ENCODE results near the gene TAGAP.
"Not testable (repeated sequence)": the region's sequence is repeated elsewhere in the genome, so short reads cannot be mapped to it uniquely, and the experiment has no call there.

The TAGAP gene

DNA sequence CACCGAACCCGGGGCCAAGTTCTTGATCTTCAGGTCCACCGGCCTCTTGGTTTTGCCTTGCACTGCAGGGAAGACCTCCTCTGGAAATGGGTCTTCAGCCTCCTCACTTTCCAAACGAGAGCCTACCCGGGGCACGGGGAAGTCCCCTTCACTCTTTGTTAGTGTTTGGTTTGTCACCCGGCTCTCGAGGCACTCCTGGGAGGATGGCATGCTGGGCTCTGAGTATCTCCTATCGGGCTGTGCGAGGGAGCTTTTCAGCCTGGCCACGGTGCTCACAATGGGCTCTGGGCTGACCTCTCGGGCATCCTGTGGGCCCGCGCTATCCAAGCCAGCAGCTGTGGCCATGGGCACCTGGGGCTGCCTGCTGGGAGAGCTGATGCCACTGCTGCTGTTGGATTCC is 8.1 kb downstream of the TAGAP start:
- TF ChIP-seq, protein P1, sequence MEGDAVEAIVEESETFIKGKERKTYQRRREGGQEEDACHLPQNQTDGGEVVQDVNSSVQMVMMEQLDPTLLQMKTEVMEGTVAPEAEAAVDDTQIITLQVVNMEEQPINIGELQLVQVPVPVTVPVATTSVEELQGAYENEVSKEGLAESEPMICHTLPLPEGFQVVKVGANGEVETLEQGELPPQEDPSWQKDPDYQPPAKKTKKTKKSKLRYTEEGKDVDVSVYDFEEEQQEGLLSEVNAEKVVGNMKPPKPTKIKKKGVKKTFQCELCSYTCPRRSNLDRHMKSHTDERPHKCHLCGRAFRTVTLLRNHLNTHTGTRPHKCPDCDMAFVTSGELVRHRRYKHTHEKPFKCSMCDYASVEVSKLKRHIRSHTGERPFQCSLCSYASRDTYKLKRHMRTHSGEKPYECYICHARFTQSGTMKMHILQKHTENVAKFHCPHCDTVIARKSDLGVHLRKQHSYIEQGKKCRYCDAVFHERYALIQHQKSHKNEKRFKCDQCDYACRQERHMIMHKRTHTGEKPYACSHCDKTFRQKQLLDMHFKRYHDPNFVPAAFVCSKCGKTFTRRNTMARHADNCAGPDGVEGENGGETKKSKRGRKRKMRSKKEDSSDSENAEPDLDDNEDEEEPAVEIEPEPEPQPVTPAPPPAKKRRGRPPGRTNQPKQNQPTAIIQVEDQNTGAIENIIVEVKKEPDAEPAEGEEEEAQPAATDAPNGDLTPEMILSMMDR (conservative IDR thresholded peaks at IDR 0.05; ENCODE audit: low read depth), result no peak
- ChIA-PET POLR2A (ENCODE audit: low non-redundant PET) (no interaction called here), CTCF (interaction anchor here (0.5 kb wide), 1 partner anchor 38 kb away, joined by 3 read pairs; no protein-coding TSS in a partner anchor)
- H3K27ac ChIP-seq, result no peak overlapping the region
- no peak for DNase-seq (ENCODE audit: low spot score)

DNA sequence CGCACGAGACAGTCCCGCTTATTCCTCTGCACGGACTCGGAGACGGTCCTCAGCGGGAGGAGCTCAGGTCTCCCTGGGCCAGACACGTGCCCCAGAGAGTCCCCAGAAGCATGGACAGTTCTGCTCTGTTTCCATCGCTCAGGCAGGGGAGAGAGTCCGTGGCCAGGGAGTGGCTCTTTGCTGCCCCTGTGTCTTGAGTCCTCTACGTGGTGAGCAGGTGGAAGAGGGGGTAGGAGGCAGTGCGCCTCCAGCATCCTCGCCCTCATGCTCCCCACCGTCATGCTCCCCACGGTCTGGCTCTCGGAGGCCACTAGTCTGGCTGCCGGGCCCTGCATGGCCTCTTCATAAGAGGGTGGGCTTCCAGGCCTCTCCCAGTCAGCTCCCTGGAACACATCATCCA is 8.9 kb downstream of the TAGAP start:
- ChIA-PET CTCF (no interaction called here), POLR2A (ENCODE audit: low non-redundant PET) (no interaction called here)
- DNase-seq (ENCODE audit: low spot score), result no peak
- no peak overlapping the region for H3K27ac ChIP-seq
- TF ChIP-seq, protein P1 (conservative IDR thresholded peaks at IDR 0.05; ENCODE audit: low read depth), result no peak

DNA sequence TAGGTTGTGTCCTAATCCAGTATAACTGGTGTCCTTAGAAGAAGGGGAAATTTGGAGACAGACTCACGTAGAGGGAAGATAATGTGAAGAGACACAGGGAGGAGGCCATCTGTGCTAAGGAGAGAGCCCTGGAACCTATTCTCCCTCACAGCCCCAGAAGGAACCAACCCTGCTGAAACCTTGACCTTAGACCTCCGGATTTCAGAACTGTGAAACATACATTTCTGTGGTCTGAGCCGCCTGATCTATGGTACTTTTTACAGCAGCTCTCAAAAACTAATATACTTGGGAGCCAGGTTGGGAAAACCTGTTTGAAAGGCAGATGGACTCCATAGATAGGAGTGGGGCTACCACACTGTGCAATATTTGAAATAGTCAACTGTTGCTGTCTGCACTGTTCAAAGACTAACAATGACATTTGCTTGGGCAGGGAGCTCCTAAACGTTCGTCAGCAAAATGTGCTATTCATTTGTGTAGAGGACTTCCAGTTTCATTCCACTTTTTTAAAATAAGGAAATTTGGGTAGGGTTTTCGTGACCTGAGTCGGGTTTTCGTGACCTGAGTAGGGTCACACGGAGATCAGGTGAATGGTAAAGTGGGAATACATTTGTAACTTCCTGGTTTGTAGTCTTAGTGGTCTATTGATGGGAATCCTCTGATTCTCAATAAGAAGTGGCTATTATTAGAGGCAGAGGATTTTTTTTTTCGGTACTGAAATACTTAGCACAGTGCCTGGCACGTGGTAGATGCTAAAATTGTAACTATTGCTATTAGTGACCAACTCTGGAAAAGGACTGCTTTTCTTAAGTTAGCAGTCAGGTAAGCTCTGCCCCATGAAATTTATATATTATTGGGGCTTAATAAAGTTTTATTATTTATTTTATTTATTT is 11.4 kb downstream of the TAGAP start:
- TF ChIP-seq, protein P1 (conservative IDR thresholded peaks at IDR 0.05; ENCODE audit: low read depth), result no peak
- no peak for DNase-seq (ENCODE audit: low spot score)
- H3K27ac ChIP-seq, result no peak overlapping the region
- CTCF ChIA-PET, result interaction anchor here (0.6 to 1.6 kb wide), 3 partner anchors 9 to 101 kb away, joined by 3 to 4 read pairs (median 3); no protein-coding TSS in a partner anchor
- POLR2A ChIA-PET (ENCODE audit: low non-redundant PET), result no interaction called here

DNA sequence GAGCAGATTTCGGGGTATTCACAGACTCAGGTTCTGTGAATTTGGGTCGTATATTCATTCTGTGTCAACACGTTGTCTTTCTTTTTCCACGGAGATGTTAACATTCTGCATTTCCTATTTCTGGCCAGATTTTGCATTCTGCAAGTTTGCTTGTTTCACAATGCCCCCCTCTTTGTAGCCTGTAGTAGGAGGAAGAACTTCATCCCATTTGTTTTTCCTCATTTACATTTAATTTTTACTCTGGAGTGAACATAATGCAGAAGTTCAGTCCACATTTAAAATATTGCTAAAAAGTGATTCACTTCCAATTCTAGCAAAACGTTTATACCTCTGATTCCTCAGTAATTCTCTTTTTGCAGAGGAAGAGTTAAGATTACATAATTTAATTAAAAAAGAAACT is 12.9 kb downstream of the TAGAP start:
- no peak for DNase-seq (ENCODE audit: low spot score)
- ChIA-PET CTCF (no interaction called here), POLR2A (ENCODE audit: low non-redundant PET) (no interaction called here)
- no peak overlapping the region for H3K27ac ChIP-seq
- TF ChIP-seq, protein P1 (conservative IDR thresholded peaks at IDR 0.05; ENCODE audit: low read depth), result no peak

DNA sequence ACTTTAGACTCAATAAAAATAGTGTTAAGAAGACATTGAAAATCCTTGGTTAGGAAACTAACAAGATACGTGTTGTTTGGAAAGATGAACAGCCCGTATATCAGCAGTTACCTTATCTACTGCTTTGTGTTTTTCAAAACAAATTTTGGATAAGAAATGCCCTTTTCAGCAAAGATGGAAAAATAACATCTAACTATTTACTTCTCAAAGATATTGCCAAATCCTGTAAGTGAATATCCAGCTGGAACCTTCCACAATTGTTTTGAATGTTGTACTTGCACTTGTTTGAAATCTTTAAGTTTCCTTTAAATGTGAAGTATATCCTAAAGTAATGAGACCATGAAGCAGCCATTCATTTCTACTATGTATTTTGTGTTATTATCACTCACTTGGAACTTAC is 14.6 kb downstream of the TAGAP start:
- TF ChIP-seq, protein P1 (conservative IDR thresholded peaks at IDR 0.05; ENCODE audit: low read depth), result no peak
- ChIA-PET POLR2A (ENCODE audit: low non-redundant PET) (no interaction called here), CTCF (interaction anchor here (0.7 kb wide), 1 partner anchor 110 kb away, joined by 3 read pairs; no protein-coding TSS in a partner anchor)
- H3K27ac ChIP-seq, result no peak overlapping the region
- no peak for DNase-seq (ENCODE audit: low spot score)

DNA sequence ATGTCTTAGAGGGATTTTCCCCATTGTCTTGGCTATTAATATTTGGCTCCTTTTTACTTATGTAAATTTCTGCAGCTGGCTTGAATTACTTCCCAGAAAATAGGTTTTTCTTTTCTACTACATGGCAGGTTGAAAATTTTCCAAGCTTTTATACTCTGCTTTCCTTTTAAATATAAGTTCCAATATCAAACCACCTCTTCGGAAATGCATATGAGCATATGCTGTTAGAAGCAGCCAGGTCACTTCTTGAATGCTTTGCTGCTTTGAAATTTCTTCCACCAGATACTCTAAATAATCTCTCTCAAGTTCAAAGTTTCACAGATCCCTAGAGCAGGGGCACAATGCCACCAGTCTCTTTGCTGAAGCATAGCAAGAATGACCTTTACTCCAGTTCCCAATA is 19.6 kb downstream of the TAGAP start:
- DNase-seq (ENCODE audit: low spot score); CTCF ChIA-PET; POLR2A ChIA-PET (ENCODE audit: low non-redundant PET); H3K27ac ChIP-seq: not testable (repeated sequence)

DNA sequence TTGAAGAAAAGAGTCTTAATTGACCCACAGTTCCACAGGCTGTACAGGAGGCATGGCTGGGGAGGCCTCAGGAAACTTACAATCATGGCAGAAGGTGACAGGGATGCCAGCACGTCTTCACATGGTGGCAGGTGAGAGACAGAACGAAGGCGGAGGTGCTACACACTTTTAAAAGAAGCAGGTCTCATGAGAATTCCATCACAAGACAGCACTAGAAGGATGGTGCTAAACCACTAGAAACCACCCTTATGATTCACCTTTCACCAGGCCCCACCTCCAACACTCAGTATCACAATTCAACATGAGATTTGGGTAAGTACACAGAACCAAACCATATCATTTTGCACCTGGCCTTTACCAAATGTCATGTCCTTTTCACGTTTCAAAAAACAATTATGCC is 20.9 kb downstream of the TAGAP start:
- ChIA-PET CTCF (no interaction called here), POLR2A (ENCODE audit: low non-redundant PET) (no interaction called here)
- no peak overlapping the region for H3K27ac ChIP-seq
- DNase-seq (ENCODE audit: low spot score), result no peak
- TF ChIP-seq, protein P1 (conservative IDR thresholded peaks at IDR 0.05; ENCODE audit: low read depth), result no peak
